Astrocyte of the spinal cord (primary cell): ENCODE measurements around the gene RING1.

Source experiments
- DNase-seq: peaks from one replicate; pipeline ENCODE4 v3.0.0; 2011; ENCODE audit warnings: low read depth, low spot score
- H3K4me3 ChIP-seq: 2 replicates; pipeline ENCODE4 v1.5.1; 2011; ENCODE audit warnings: low read depth, mild to moderate bottlenecking, low read length, moderate library complexity
- in situ Hi-C: cut with HindIII; loops from 2 replicates; pipeline ENCODE4 v1.10.0; 2017; ENCODE audit warnings: low sequenced_read_pairs
- TF ChIP-seq, protein P1 (sequence below): IDR thresholded peaks from 2 replicates; pipeline ENCODE4 v1.5.1; 2012; ENCODE audit warnings: low read depth, mild to moderate bottlenecking, low read length, inconsistent platforms

Gene RING1

DNA sequence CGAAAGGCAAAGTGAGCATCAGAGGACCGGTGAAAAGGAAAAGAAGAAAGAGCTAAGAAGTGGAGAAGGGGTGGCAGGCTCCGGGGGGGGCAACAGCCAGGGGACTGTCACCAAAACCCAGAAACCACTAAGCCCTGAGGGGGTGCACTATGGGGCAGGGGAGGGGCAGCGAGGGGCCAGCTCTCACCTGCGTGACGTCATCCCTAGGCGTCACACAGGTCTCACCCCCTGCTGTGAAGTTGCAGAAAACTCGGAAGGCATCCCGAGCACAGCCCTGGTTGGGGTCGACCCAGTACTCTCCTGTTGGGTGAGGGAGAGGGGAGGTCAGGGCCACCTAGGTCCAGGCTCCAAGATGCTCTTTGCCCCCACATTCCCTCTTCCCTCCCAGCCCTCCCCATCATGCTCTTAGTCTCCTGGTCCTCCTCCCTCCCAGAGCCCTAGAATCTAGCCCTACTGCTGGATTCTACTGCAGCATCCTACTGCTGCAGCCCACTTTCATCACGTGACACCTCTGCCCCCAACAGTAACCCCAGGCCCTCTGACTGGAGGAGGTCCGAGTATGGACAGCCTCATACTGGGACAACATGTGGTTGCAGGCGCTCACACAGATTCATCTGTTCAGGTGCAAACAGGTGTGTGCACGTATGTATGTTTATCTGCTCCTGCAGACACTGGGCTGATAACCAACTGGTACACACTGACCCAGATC, 43.5 kb upstream of the RING1 start:
- no peak overlapping the region for H3K4me3 ChIP-seq
- in situ Hi-C loops, result no loop called here
- TF ChIP-seq, protein P1, sequence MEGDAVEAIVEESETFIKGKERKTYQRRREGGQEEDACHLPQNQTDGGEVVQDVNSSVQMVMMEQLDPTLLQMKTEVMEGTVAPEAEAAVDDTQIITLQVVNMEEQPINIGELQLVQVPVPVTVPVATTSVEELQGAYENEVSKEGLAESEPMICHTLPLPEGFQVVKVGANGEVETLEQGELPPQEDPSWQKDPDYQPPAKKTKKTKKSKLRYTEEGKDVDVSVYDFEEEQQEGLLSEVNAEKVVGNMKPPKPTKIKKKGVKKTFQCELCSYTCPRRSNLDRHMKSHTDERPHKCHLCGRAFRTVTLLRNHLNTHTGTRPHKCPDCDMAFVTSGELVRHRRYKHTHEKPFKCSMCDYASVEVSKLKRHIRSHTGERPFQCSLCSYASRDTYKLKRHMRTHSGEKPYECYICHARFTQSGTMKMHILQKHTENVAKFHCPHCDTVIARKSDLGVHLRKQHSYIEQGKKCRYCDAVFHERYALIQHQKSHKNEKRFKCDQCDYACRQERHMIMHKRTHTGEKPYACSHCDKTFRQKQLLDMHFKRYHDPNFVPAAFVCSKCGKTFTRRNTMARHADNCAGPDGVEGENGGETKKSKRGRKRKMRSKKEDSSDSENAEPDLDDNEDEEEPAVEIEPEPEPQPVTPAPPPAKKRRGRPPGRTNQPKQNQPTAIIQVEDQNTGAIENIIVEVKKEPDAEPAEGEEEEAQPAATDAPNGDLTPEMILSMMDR, result no peak
- no peak for DNase-seq

DNA sequence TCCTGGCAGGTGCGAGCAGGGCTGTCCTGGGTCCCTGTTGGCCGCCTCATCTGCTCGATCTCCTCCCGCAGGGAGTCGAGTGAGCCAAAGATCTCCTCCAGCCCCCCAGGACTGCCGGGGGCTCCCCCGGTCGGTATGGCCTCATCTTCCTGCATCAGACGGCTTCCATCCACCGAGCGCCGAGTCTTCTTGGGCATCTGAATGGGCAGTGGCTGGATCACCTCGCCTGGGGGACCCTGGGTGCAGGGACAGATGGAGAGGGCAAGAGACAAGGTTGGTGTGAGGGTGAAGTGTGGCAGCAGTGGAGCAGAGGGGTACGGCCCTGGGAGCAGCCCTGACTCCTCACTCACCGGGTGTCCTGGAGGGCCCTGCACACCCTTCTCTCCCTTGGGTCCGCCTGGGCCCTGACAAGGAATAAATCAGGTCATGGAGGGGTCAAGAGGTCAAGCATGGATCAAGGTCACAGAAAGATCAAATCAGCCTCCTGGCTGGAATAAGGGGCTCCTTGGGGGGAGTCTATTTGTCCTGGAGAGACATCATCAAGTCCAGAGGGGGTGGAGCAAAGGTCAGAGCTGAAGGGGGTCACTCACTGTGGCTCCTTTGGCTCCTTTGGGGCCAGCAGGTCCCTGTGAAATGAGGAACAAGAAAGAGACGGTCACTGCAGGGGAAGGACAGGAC, 42.6 kb upstream of the RING1 start:
- no peak for DNase-seq

DNA sequence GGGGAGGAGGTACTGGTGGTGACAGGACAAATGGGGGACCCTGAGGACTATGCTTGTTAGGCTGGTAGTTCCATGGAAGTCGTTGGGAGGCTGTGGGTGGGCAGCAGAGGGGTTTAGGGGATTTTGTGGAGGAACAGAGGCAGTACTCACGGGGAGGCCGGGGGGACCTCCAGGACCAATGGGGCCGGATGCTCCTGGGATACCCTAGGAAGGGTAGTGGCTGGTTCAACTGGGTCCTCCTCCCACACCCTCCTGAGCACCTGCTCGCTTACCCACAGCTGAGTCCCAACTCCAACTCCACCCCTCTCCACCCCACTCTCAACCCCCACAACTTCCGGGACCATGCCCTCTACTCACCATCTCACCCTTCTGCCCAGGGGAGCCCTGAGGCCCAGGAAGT, 41.9 kb upstream of the RING1 start:
- TF ChIP-seq, protein P1, result no peak
- no peak for DNase-seq
- no peak overlapping the region for H3K4me3 ChIP-seq
- in situ Hi-C loops, result no loop called here

More for the DNA sequence above, 42.6 kb upstream of the RING1 start:
- TF ChIP-seq, protein P1, result no peak
- H3K4me3 ChIP-seq, result no peak overlapping the region
- in situ Hi-C loops, result no loop called here

DNA sequence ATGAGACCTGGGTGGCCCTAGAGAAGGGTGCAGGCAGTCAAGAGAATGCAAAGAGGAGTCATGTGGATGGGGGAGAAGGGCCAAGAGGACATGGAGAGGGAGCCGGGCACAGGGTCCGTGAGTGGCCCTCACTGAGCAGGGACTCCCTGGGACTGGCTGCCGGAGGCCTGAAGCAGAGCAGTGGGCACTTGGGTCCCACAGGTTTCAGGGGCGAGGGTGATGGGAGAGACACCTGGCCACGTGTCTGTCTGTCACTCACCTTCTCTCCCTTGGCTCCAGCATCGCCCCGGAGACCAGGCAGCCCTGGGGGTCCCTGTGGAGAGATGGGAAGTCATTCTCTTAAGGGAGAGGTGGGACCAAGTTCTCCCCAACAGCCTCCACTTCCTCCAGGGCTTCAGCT, 41.5 kb upstream of the RING1 start:
- in situ Hi-C loops, result no loop called here
- TF ChIP-seq, protein P1, result no peak
- no peak for DNase-seq
- H3K4me3 ChIP-seq, result no peak overlapping the region

DNA sequence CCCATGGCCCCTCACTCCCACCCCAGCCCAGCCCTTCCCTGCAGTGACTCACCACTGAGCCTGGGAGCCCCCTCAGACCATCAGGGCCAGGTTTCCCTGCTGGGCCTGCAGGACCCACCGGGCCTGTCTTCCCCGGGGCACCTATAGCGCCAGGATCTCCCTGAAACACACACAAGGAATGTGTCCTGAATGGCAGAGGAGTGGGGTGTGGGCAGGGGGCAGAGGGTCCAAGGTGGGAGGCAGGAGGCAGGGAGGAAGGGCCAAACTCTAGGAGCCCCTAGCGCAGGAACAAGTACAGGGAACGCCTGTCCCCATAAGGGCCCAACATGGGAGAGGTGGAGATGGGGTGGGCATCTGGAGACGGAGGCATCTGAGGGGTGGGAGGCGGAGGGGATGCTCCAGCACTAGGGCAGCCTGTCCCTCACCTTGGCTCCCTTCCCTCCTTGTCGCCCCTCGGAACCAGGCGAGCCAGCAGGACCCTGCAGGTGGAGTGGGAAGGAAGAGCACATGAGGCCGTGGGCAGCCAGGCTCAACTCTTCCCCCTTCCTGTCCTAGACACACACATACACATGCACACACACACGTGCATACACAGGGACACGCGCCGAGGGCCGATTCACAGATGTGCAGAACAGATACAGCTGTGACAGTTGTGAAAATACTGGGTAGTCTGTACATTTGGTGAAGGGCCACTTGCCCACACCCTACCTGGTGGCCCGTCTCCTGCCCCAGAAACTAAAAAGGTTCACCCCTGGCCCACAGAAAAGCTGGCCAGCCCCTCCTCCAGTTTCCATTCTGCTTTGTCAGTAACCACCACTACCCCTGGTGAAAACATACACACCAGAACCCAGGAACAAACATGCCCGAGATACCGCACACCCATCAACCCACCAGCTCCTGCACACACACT, 40.7 kb upstream of the RING1 start:
- DNase-seq, result no peak
- no peak overlapping the region for H3K4me3 ChIP-seq
- TF ChIP-seq, protein P1, result no peak
- in situ Hi-C loops, result no loop called here

DNA sequence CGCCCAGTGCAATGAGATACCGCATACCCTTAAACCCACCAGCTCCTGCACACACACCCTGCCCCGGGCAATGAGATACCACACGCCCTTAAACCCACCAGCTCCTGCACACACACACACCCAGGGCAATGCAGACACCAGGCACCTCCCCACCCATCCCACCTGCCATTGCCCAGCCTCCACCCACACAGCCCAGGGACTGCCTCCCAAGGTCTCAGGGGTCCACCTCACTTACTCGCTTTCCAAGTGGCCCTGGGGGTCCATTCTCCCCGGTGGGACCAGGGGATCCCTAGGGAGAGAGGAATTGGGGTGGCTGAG, 40.1 kb upstream of the RING1 start:
- no peak for DNase-seq
- in situ Hi-C loops, result no loop called here
- no peak overlapping the region for H3K4me3 ChIP-seq
- TF ChIP-seq, protein P1, result no peak
